ENCODE measurements around the gene TTC23.

Gene TTC23

GRCh38 chr15:99279827-99280226, 30.4 kb upstream of the TTC23 start:
- DNase-seq (ENCODE audit: low read depth) = no peak
- H3K4me3 ChIP-seq (ENCODE audit: low read depth, low read length) = no peak overlapping the region
- no peak for TF ChIP-seq CTCF (IDR thresholded peaks at IDR 0.05; ENCODE audit: low read depth, low read length, missing control alignments)

DNA sequence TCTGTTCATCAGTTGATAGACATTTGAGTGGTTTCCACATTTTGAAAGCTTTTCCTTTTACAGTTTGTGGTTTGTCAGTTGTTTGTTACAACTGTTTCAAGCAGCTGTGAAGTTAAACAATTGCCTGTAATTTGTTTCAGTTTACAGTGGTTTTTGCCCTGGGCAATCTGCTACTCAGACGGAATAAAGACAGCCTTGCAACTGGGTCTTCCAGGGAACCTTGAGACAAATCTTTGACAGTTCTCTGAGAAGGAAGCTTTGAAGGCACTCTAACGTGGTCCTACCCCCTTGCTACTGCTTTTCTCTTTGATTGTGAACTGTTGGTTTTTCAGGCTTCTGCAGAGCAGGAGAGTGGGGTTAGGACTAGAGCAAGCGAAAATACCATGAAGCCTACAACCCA, 29.9 kb upstream of the TTC23 start:
- H3K4me3 ChIP-seq (ENCODE audit: low read depth, low read length) = no peak overlapping the region
- DNase-seq (ENCODE audit: low read depth) = no peak
- no peak for TF ChIP-seq CTCF (IDR thresholded peaks at IDR 0.05; ENCODE audit: low read depth, low read length, missing control alignments)

DNA sequence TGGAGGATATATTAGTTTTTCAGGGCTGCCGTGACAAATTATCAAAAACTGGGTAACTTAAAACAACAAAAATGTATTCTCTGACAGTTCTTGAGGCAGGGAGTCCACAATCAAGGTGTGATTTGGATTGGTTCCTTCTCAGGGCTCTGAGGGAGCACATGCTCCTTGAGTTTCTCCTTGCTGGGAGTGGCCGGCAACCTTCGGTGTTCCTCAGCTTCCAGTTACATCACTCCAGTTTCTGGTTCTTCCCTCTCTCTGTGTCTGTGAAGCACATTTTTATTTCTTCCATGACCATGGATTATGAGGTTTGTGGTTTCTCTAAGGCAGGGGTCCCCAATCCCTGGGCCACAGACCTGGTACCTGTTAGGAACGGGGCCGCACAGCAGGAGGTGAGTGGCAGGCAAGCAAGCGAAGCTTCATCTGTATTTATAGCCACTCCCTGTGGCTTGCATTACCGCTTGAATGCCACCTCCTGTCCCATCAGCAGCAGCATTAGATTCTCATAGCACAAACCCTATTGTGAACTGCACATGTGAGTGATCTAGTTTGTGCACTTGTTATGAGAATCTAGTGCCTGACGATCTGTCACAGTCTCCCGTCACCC, 26.2 kb upstream of the TTC23 start:
- no peak overlapping the region for H3K4me3 ChIP-seq (ENCODE audit: low read depth, low read length)
- DNase-seq (ENCODE audit: low read depth) = no peak
- TF ChIP-seq CTCF (IDR thresholded peaks at IDR 0.05; ENCODE audit: low read depth, low read length, missing control alignments) = no peak

DNA sequence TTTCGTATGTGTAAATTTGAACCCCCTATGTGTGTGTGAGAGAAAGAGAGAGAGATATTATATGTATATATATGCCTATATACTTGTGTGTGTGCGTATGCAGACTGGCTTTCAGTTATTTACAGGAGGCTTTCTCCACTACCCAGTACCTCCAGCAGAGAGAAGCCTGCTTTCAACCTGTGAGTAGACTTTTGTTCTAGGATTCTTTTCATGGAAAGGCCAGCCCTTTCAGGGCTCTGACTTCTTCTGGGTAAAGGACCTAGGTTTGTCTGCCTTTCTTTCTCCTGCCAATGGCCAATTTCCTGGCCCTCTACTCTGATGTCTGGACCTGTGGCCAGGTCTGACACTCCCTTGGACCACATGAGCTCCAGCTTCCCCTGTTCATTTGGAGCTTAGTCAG, 25.7 kb upstream of the TTC23 start:
- TF ChIP-seq CTCF (IDR thresholded peaks at IDR 0.05; ENCODE audit: low read depth, low read length, missing control alignments) = no peak
- no peak overlapping the region for H3K4me3 ChIP-seq (ENCODE audit: low read depth, low read length)
- DNase-seq (ENCODE audit: low read depth) = no peak

GRCh38 chr15:99273801-99274200, 24.4 kb upstream of the TTC23 start:
- TF ChIP-seq CTCF (IDR thresholded peaks at IDR 0.05; ENCODE audit: low read depth, low read length, missing control alignments) = no peak
- no peak for DNase-seq (ENCODE audit: low read depth)
- H3K4me3 ChIP-seq (ENCODE audit: low read depth, low read length) = no peak overlapping the region

- DNase-seq (ENCODE audit: low read depth) = no peak
- H3K4me3 ChIP-seq (ENCODE audit: low read depth, low read length) = no peak overlapping the region
- no peak for TF ChIP-seq CTCF (IDR thresholded peaks at IDR 0.05; ENCODE audit: low read depth, low read length, missing control alignments)
Observed at GRCh38 chr15:99268431-99268830, 19.1 kb upstream of the TTC23 start.

DNA sequence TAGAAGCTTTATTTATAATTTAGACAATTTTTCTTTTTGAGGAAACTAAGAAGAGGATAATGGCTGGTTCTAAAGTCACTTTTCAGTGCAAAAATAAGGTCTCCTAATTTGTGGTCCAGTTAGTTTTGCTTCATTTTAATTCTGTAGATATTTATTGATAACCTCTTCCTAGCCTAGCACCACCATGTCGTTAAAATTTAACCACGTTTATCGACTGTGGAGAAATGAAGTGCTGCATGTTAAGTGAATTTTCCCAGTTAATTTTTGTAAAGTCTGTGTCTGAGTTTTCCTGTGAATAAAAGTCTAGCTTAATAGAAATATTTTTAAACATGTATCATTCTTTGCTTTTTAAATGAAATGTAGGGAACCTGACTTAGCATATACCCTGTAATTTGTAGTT, 18.6 kb upstream of the TTC23 start:
- TF ChIP-seq CTCF (IDR thresholded peaks at IDR 0.05; ENCODE audit: low read depth, low read length, missing control alignments) = no peak
- DNase-seq (ENCODE audit: low read depth) = no peak
- no peak overlapping the region for H3K4me3 ChIP-seq (ENCODE audit: low read depth, low read length)
